ENCODE results near the gene SIAH1.
"Not testable (repeated sequence)": the region's sequence is repeated elsewhere in the genome, so short reads cannot be mapped to it uniquely, and the experiment has no call there.

SIAH1 gene

GRCh38 chr16:48366165-48367093 lies 18.8 kb downstream of the SIAH1 start:
- DNase-seq (ENCODE audit: low spot score), result peak; percentile 86

- DNase-seq (ENCODE audit: low spot score), result peak; percentile 71
Observed at GRCh38 chr16:48365601-48366164, 19.5 kb downstream of the SIAH1 start.

GRCh38 chr16:48365025-48365600 lies 20.1 kb downstream of the SIAH1 start:
- DNase-seq (ENCODE audit: low spot score), result no peak

DNA sequence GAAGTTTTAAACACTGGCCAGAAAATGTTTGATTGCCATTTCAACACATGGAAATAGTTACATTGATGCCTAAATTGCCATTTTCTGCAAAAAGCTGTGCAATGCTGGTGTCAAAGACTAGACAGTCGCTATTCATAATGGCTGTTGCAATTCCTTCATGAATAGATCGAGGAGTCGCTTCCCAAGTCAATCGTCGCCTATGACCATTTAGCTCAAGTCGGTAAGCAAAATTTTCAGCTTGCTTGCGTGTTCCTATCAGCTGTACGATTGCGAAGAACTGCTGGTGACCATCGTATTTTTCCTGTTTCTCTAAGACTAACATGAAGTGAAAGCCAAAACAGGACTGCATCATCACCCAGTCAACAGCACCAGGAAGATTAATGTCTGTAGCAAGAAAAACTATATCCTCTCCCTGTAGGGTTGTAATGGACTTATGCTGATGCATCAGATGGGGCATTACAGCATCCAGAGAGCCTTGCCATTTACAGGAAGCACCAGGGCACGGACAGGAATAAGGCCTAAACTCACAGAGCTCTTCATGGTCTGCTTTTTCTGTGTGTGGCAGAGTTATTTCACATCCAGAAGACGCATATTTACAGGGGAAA lies 23.6 kb downstream of the SIAH1 start:
- no peak for DNase-seq (ENCODE audit: low spot score)

DNA sequence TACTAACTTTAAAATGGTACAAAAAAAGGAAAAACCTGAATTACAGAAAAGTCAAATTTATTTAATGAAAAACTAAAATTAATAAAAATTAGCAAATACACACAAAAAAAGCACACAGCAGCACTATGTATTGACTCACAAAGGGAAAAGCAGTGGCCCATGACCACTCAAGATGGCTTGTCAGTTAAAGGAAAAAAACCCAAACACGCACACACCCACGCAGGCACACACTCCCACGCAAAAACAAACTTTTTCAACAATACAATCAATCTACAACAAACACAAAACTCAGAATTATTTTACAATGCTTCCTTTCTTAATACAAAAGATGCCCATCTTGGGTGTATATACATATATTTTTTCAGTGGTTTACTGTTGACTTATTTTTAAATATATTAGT lies 24.2 kb downstream of the SIAH1 start:
- DNase-seq (ENCODE audit: low spot score), result no peak

GRCh38 chr16:48359983-48360382 lies 25.2 kb downstream of the SIAH1 start:
- no peak for DNase-seq (ENCODE audit: low spot score)

- DNase-seq (ENCODE audit: low spot score), result no peak
Observed at GRCh38 chr16:48358419-48358818, 26.8 kb downstream of the SIAH1 start.

GRCh38 chr16:48356633-48357376 lies 28.4 kb downstream of the SIAH1 start:
- no peak for DNase-seq (ENCODE audit: low spot score)

DNA sequence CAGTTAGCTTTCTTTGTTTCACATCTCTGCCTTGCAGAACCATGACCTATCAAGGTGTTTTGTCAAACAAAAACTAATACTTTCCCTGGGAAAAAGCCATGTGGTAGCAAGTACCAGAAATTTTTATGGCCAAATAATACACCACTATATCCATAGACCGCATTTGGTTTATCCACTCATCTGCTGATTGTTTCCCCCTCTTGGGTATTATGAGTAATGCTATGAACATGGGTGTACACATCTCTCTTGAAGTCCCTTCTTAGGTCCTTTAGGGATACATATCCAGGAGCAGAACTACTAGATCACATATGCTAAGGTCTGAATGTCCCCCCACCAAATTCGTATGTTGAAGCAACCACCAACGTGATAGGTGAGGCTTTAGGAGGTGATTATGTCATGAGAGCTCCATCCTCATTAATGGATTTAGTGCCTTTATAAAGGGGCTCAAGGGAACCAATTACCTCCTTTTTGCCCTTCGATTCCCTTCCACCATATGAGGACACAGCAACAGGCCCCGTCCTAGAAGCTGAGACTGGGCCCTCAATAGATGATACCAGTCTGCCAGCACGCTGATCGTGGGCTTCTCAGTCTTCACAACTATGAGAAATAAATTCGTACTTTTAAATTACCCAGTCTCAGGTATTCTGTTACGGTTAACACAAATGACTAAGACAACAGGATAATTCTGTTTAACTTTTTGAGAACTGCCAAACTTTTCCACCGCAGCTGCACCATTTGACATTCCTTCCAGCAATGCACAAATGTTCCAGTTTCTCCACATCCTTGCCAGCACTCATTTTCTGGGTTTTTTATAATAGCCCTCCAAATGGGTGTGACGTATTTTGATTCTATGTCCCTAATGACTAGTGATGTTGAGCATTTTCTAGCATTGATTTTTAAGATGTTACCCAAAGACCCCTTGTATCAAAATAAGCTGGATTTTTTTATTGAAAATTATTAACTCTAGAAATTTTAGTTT lies 30.0 kb downstream of the SIAH1 start:
- no peak for DNase-seq (ENCODE audit: low spot score)

GRCh38 chr16:48354385-48354784 lies 30.8 kb downstream of the SIAH1 start:
- DNase-seq (ENCODE audit: low spot score), result not testable (repeated sequence)

DNA sequence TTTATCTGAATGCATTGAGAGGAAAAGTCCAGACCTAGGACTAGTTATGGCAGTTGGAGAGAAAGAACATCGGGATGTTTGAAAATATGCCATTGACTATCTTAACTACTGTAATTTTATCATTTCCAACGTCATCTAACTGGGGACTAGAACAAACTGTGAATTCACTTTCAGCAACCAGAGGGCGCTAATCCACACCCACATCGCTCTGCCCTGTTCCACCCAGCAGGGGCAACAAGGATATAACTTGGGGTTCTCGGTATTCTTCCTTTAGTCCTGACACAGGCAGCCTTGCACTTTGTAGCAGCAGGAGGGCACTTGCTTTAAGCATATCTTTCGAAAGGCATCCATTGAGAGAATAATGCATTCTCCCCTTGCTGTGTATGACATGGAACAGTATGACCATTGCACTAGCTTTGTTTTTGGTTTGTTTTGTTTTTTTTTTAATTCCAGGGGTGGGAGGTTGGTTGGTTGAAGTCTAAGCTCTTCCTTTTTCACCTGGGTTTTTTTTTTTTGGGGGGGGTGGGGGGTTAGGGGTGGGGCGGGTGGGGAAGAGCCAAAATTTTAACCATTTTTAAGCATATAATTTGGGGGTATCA lies 31.5 kb downstream of the SIAH1 start:
- peak; percentile 93 for DNase-seq (ENCODE audit: low spot score)

GRCh38 chr16:48352648-48353390 lies 32.4 kb downstream of the SIAH1 start:
- no peak for DNase-seq (ENCODE audit: low spot score)

- no peak for DNase-seq (ENCODE audit: low spot score)
Observed at GRCh38 chr16:48350736-48351135, 34.5 kb downstream of the SIAH1 start.

DNA sequence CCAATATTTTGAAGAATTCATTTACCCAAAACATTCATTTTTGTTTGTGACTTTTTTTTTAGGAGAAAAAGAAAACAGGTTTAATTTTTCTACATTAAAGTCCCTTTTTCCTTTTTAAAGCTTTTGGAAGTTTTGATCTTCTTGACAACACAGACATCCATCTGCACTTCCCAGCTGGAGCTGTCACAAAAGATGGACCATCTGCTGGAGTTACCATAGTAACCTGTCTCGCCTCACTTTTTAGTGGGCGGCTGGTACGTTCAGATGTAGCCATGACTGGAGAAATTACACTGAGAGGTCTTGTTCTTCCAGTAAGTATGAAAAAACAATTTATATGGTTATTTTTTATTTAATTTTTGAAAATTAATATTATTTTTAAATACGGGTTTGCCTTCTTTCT lies 37.2 kb downstream of the SIAH1 start:
- DNase-seq (ENCODE audit: low spot score), result no peak

- peak; percentile 42 for DNase-seq (ENCODE audit: low spot score)
Observed at GRCh38 chr16:48347191-48347865, 37.9 kb downstream of the SIAH1 start.

- DNase-seq (ENCODE audit: low spot score), result no peak
Observed at GRCh38 chr16:48342591-48342990, 42.6 kb downstream of the SIAH1 start.

DNA sequence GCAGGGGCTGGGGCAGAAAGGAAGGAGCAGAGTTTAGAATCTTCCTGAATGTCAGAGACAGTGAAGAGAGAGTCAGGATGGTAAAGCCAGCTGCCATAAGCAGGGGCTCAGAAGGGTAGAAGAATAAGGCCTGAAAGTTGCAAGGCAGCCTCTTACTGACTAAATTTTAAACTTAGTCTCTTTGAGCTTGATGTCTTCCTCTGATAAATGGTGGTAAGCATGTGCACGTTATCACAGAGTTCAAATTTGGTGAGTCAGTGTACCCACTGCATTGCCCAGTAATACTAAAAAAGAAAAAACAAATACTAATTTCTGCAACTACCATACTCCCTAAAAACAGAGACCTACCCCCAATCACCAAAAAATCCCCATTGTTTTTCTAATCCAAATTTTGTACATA lies 45.2 kb downstream of the SIAH1 start:
- DNase-seq (ENCODE audit: low spot score), result no peak

- DNase-seq (ENCODE audit: low spot score), result no peak
Observed at GRCh38 chr16:48335961-48336360, 49.3 kb downstream of the SIAH1 start.

GRCh38 chr16:48334325-48334724 lies 50.9 kb downstream of the SIAH1 start:
- DNase-seq (ENCODE audit: low spot score), result no peak
